Breast epithelium (tissue), 4 donors: Measurements from ENCODE around the gene BSDC1. TPM values are rescaled to one million over a fixed set of nuclear protein-coding genes. Genes with fewer than 3 reads are reported as not detected.
"Not testable (repeated sequence)": the region's sequence is repeated elsewhere in the genome, so short reads cannot be mapped to it uniquely, and the experiment has no call there.

Source experiments
- DNase-seq, 2 donors: peaks; one replicate each; pipeline ENCODE4 v3.0.0-alpha.2; 2019; ENCODE audit warnings: low spot score in 2 of 2
- H3K27ac ChIP-seq, 2 donors: fragments of 200-600 bp; sonication (generic) in 1 of 2; one replicate each; pipeline ENCODE4 v1.5.1; 2016 to 2019; ENCODE audit warnings: mild to moderate bottlenecking in 1 of 2
- H3K27me3 ChIP-seq, 2 donors: fragments of 200-600 bp; sonication (generic) in 1 of 2; one replicate each; pipeline versions ENCODE4 v1.5.1 to v1.6.0; 2017 to 2019; ENCODE audit warnings: control low read depth in 1 of 2, mild to moderate bottlenecking in 1 of 2
- H3K36me3 ChIP-seq: fragments of 200-600 bp; one replicate; pipeline ENCODE4 v1.5.1; 2019
- H3K4me1 ChIP-seq, 2 donors: fragments of 200-600 bp; sonication (generic); one replicate each; pipeline ENCODE4 v1.5.1; 2016 to 2019; ENCODE audit warnings: control low read depth in 1 of 2
- H3K4me3 ChIP-seq, 3 donors: fragments of 200-600 bp; sonication (generic); 1 replicate in 2 of 3; 2 replicates in 1 of 3; pipeline ENCODE4 v1.5.1; 2016 to 2019; ENCODE audit warnings: mild to moderate bottlenecking in 3 of 3, moderate library complexity in 2 of 3
- H3K9me3 ChIP-seq, 2 donors: fragments of 200-600 bp; sonication (generic) in 1 of 2; one replicate each; pipeline ENCODE4 v1.5.1; 2016 to 2019; ENCODE audit warnings: control low read depth in 1 of 2
- POLR2A ChIP-seq: fragments of 450-650 bp; IDR thresholded peaks from one replicate; pipeline ENCODE4 v1.6.1; 2016; ENCODE audit warnings: antibody characterized with exemption, mild to moderate bottlenecking, moderate library complexity
- POLR2AphosphoS5 ChIP-seq, 3 donors: sonication (generic); formaldehyde crosslinking; IDR thresholded peaks; one replicate each; pipeline ENCODE4 v1.6.1; 2017; ENCODE audit warnings: antibody characterized with exemption in 3 of 3
- intact Hi-C: fragments of 100-400 bp; cut with DNase I; formaldehyde crosslinking; loops from one replicate; pipeline ENCODE4 v1.15.1; 2023; ENCODE audit warnings: low total_unique reads
- total RNA-seq, 3 donors: library from RNA; depleted of rRNA; stranded (reverse); fragments of >200 nt; gene quantifications; one replicate each; pipeline ENCODE4 v1.1.0, GENCODE V29; 2016
- TF ChIP-seq, protein P1 (sequence below), 3 donors: fragments of 450-650 bp; IDR thresholded peaks; one replicate each; pipeline ENCODE4 v1.5.1; 2016 to 2017; ENCODE audit warnings: antibody characterized with exemption in 3 of 3, mild to moderate bottlenecking in 3 of 3, moderate library complexity in 3 of 3

Gene BSDC1, protein sequence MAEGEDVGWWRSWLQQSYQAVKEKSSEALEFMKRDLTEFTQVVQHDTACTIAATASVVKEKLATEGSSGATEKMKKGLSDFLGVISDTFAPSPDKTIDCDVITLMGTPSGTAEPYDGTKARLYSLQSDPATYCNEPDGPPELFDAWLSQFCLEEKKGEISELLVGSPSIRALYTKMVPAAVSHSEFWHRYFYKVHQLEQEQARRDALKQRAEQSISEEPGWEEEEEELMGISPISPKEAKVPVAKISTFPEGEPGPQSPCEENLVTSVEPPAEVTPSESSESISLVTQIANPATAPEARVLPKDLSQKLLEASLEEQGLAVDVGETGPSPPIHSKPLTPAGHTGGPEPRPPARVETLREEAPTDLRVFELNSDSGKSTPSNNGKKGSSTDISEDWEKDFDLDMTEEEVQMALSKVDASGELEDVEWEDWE
- 100 to 1,000 TPM in 1 of 3 donors, 10 to 100 TPM in 2; 86.9 to 123 (median 95.1) TPM for total RNA-seq

- H3K27me3 ChIP-seq: no peaks in the 10 kb centered on the region
- H3K27ac ChIP-seq: peak within 1 kb of the TSS; percentile 95 to 99
- H3K4me1 ChIP-seq: peaks cover 7 to 19% of the 10 kb centered on the region in 2 donors
- no peaks in the 10 kb centered on the region for H3K9me3 ChIP-seq
- TF ChIP-seq POLR2A (peak; percentile 88), POLR2AphosphoS5 (IDR thresholded peaks at IDR 0.05) (peak; percentile 95 to 99 (median 96))
- TF ChIP-seq, protein P1, sequence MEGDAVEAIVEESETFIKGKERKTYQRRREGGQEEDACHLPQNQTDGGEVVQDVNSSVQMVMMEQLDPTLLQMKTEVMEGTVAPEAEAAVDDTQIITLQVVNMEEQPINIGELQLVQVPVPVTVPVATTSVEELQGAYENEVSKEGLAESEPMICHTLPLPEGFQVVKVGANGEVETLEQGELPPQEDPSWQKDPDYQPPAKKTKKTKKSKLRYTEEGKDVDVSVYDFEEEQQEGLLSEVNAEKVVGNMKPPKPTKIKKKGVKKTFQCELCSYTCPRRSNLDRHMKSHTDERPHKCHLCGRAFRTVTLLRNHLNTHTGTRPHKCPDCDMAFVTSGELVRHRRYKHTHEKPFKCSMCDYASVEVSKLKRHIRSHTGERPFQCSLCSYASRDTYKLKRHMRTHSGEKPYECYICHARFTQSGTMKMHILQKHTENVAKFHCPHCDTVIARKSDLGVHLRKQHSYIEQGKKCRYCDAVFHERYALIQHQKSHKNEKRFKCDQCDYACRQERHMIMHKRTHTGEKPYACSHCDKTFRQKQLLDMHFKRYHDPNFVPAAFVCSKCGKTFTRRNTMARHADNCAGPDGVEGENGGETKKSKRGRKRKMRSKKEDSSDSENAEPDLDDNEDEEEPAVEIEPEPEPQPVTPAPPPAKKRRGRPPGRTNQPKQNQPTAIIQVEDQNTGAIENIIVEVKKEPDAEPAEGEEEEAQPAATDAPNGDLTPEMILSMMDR (IDR thresholded peaks at IDR 0.05): peak in 1 of 3 donors; percentile 17
- intact Hi-C loops: no loop called here
- peak within 1 kb of the TSS; percentile 64 to 89 (median 79) for H3K4me3 ChIP-seq
- DNase-seq: peak; percentile 99
- H3K36me3 ChIP-seq: no peaks in the 10 kb centered on the region
Observed at GRCh38 chr1:32394141-32394889, at the start of gene BSDC1. BSDC1 (minus strand) TSS chr1:32394441; CDS start chr1:32394414, 27 bp downstream.

GRCh38 chr1:32441467-32441866, 47.2 kb upstream of the BSDC1 start:
- H3K4me3 ChIP-seq, H3K27ac ChIP-seq, H3K9me3 ChIP-seq, intact Hi-C loops, DNase-seq, H3K4me1 ChIP-seq, H3K27me3 ChIP-seq, H3K36me3 ChIP-seq: not testable (repeated sequence)

DNA sequence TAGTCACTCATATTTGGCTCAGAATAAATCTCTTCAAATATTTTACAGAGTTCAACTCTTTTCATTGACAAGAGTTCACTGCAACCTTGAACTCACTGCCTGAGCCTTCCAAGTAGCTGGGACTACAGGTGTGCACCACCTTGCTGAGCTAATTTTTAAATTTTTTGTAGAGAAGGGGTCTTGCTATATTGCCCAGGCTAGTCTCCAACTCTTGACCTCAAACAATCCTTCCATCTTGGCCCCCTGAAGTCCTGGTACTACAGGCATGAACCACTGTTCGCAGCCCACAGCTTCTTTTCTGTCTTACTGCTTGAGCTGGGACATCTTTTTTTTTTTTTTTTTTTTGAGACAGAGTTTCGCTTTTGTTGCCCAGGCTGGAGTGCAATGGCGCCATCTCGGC, 44.5 kb upstream of the BSDC1 start:
- intact Hi-C loops, DNase-seq, H3K4me1 ChIP-seq, H3K27ac ChIP-seq, H3K36me3 ChIP-seq, H3K9me3 ChIP-seq, H3K27me3 ChIP-seq, H3K4me3 ChIP-seq: not testable (repeated sequence)

- Histone ChIP-seq H3K9me3 (no peaks in the 10 kb centered on the region), H3K36me3 (no peaks in the 10 kb centered on the region), H3K27ac (no peak overlapping the region), H3K4me3 (no peak overlapping the region), H3K27me3 (no peaks in the 10 kb centered on the region), H3K4me1 (no peaks in the 10 kb centered on the region)
- DNase-seq: no peak
- intact Hi-C loops: no loop called here
- TF ChIP-seq POLR2A (no peak), POLR2AphosphoS5 (IDR thresholded peaks at IDR 0.05) (no peak)
- TF ChIP-seq, protein P1 (IDR thresholded peaks at IDR 0.05): no peak
Observed at GRCh38 chr1:32438136-32438535, 43.9 kb upstream of the BSDC1 start.

DNA sequence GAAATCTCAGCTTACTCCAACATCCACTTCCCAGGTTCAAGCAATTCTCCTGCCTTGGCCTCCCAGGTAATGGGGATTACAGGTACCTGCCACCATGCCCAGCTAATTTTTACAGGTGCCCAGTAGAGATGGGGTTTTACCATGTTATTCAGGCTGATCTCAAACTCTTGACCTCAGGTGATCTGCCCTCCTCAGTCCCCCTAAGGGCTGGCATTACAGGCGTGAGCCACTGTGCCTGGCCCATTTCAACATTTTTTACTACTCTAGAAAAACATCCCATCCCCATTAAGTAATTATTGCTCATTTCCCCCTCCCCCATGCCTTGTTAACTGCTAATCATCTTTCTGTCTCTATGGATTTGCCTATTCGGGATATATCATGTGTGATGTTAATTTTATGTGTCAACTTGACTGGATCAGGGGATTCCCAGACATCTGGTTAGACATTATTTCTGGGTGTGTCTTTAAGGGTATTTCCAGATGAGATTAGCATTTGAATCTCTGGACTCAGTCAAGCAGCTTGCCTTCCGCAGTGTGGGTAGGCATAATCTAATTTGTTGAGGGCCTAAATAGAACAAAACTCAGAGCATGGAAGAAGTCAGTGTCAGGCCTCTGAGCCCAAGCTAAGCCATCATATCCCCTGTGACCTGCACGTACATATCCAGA, 37.6 kb upstream of the BSDC1 start:
- DNase-seq: no peak
- Histone ChIP-seq H3K4me1 (no peaks in the 10 kb centered on the region), H3K27me3 (no peaks in the 10 kb centered on the region), H3K36me3 (no peaks in the 10 kb centered on the region), H3K9me3 (no peaks in the 10 kb centered on the region), H3K27ac (no peak overlapping the region), H3K4me3 (no peak overlapping the region)
- intact Hi-C loops: no loop called here
- TF ChIP-seq POLR2A (no peak), POLR2AphosphoS5 (IDR thresholded peaks at IDR 0.05) (no peak)
- TF ChIP-seq, protein P1 (IDR thresholded peaks at IDR 0.05): no peak
